ENCODE results near the gene LAMA4. TPM values are rescaled to one million over a fixed set of nuclear protein-coding genes. Genes with fewer than 3 reads are reported as not detected.

Gene LAMA4
- total RNA-seq, 1 donor from 2014 or later = 1.1 TPM

DNA sequence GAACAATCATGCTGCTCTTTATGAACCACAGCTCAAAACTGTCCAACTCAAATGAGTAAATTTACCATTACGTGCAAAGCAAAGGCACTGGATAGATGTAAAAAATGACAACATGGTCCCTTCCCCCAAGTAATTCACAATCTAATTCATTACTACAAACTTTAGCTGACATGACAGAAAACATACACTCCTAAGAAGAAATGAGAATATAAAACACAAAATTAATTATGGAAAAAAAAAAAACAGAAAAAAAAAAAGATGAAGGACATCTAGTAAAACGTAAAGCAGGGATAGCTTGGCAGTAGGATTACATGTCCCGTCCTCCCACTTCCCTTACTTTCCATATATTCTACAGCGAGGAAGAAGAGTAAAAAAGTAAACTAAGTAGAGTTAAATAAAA lies 172.8 kb downstream of the LAMA4 start:
- H3K9me3 Mint-ChIP-seq (ENCODE audit: low read depth) = no peaks in the 10 kb centered on the region
- peaks cover 2% of the 10 kb centered on the region for H3K4me1 Mint-ChIP-seq (ENCODE audit: low read depth)
- TF ChIP-seq, protein P1, sequence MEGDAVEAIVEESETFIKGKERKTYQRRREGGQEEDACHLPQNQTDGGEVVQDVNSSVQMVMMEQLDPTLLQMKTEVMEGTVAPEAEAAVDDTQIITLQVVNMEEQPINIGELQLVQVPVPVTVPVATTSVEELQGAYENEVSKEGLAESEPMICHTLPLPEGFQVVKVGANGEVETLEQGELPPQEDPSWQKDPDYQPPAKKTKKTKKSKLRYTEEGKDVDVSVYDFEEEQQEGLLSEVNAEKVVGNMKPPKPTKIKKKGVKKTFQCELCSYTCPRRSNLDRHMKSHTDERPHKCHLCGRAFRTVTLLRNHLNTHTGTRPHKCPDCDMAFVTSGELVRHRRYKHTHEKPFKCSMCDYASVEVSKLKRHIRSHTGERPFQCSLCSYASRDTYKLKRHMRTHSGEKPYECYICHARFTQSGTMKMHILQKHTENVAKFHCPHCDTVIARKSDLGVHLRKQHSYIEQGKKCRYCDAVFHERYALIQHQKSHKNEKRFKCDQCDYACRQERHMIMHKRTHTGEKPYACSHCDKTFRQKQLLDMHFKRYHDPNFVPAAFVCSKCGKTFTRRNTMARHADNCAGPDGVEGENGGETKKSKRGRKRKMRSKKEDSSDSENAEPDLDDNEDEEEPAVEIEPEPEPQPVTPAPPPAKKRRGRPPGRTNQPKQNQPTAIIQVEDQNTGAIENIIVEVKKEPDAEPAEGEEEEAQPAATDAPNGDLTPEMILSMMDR (IDR thresholded peaks at IDR 0.05; ENCODE audit: unreplicated experiment) = no peak
- no peak overlapping the region for H3K4me3 Mint-ChIP-seq (ENCODE audit: low read depth)
- no peaks in the 10 kb centered on the region for H3K27me3 Mint-ChIP-seq
- no peaks in the 10 kb centered on the region for H3K36me3 Mint-ChIP-seq (ENCODE audit: insufficient read depth)
- no peak for DNase-seq (ENCODE audit: low spot score, unreplicated experiment)
- no peak overlapping the region for H3K27ac Mint-ChIP-seq

DNA sequence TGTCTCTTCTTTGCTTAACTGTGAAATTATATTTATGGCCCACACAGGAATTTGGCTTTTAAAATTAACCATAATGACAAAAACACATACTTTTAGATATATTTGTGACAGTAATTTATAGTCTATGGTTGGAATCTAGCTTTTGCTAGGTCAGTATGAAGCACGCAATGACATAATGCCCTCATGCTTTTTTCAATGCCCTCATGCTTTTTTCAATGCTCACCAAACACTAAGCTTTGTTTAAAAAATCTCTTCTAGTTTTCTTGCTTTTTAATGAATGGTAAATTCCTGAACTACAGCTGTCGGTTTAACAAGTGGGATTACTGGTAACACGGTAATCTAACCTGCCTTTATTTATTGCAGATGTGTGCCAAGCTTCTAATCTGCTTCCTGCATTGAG lies 187.8 kb downstream of the LAMA4 start:
- H3K9me3 Mint-ChIP-seq (ENCODE audit: low read depth) = no peaks in the 10 kb centered on the region
- TF ChIP-seq, protein P1 (IDR thresholded peaks at IDR 0.05; ENCODE audit: unreplicated experiment) = no peak
- no peaks in the 10 kb centered on the region for H3K27me3 Mint-ChIP-seq
- H3K4me3 Mint-ChIP-seq (ENCODE audit: low read depth) = no peak overlapping the region
- DNase-seq (ENCODE audit: low spot score, unreplicated experiment) = no peak
- H3K4me1 Mint-ChIP-seq (ENCODE audit: low read depth) = no peaks in the 10 kb centered on the region
- H3K27ac Mint-ChIP-seq = no peak overlapping the region
- no peaks in the 10 kb centered on the region for H3K36me3 Mint-ChIP-seq (ENCODE audit: insufficient read depth)

DNA sequence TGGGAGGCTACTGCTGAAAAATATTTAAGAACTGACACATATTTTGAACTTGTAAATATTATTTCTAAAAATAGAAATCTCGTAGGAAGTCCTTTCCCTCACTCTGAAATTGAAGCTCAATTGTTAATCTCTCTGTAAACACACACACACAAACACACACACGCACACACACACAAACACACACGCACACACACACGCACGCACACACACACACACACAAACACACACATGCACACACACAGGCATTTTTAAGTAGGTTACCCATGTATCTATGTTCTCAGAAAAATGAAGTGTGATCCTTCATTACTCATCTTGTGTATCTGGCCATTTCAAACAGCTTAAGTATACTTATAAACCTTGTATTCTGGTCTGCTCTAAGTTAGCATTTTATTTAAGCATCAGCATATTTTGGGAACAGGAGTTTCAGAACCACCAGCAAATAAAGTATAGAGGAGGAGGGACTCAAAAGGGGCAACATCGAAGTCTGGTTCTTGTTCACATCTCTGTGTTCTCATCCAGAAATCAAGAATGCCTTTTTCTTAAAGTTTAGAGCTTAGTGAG lies 188.9 kb downstream of the LAMA4 start:
- no peaks in the 10 kb centered on the region for H3K27me3 Mint-ChIP-seq
- TF ChIP-seq, protein P1 (IDR thresholded peaks at IDR 0.05; ENCODE audit: unreplicated experiment) = no peak
- H3K27ac Mint-ChIP-seq = no peak overlapping the region
- H3K9me3 Mint-ChIP-seq (ENCODE audit: low read depth) = no peaks in the 10 kb centered on the region
- no peaks in the 10 kb centered on the region for H3K4me1 Mint-ChIP-seq (ENCODE audit: low read depth)
- no peak overlapping the region for H3K4me3 Mint-ChIP-seq (ENCODE audit: low read depth)
- no peak for DNase-seq (ENCODE audit: low spot score, unreplicated experiment)
- H3K36me3 Mint-ChIP-seq (ENCODE audit: insufficient read depth) = no peaks in the 10 kb centered on the region

GRCh38 chr6:112062966-112063365 lies 191.4 kb downstream of the LAMA4 start:
- no peaks in the 10 kb centered on the region for H3K9me3 Mint-ChIP-seq (ENCODE audit: low read depth)
- no peaks in the 10 kb centered on the region for H3K4me1 Mint-ChIP-seq (ENCODE audit: low read depth)
- DNase-seq (ENCODE audit: low spot score, unreplicated experiment) = no peak
- H3K27me3 Mint-ChIP-seq = no peaks in the 10 kb centered on the region
- H3K4me3 Mint-ChIP-seq (ENCODE audit: low read depth) = no peak overlapping the region
- H3K27ac Mint-ChIP-seq = no peak overlapping the region
- no peaks in the 10 kb centered on the region for H3K36me3 Mint-ChIP-seq (ENCODE audit: insufficient read depth)
- TF ChIP-seq, protein P1 (IDR thresholded peaks at IDR 0.05; ENCODE audit: unreplicated experiment) = no peak

GRCh38 chr6:112061605-112062004 lies 192.8 kb downstream of the LAMA4 start:
- no peaks in the 10 kb centered on the region for H3K36me3 Mint-ChIP-seq (ENCODE audit: insufficient read depth)
- H3K9me3 Mint-ChIP-seq (ENCODE audit: low read depth) = no peaks in the 10 kb centered on the region
- H3K4me3 Mint-ChIP-seq (ENCODE audit: low read depth) = no peak overlapping the region
- no peaks in the 10 kb centered on the region for H3K4me1 Mint-ChIP-seq (ENCODE audit: low read depth)
- TF ChIP-seq, protein P1 (IDR thresholded peaks at IDR 0.05; ENCODE audit: unreplicated experiment) = no peak
- no peaks in the 10 kb centered on the region for H3K27me3 Mint-ChIP-seq
- no peak for DNase-seq (ENCODE audit: low spot score, unreplicated experiment)
- H3K27ac Mint-ChIP-seq = no peak overlapping the region

Other genes starting within 250 kb of the LAMA4 start
- gene CCN6, start 200.5 kb downstream of the LAMA4 start, total RNA-seq = not detected in 2 replicates
- 25.2 and 25.8 TPM in 2 replicates for gene TUBE1, start 167.1 kb downstream of the LAMA4 start, total RNA-seq
- gene FAM229B, start 167.0 kb downstream of the LAMA4 start, total RNA-seq = 22.1 and 27.1 TPM in 2 replicates
- not detected in 2 replicates for gene RFPL4B, start 92.8 kb upstream of the LAMA4 start, total RNA-seq

All from progenitor cell of endocrine pancreas (in vitro differentiated cells).